G401 (cell line): ENCODE results near the gene PRPF38B. TPM values are rescaled to one million over a fixed set of nuclear protein-coding genes. Genes with fewer than 3 reads are reported as not detected.

Experiments used
- DNase-seq: peaks from one replicate; pipeline ENCODE4 v3.0.0-alpha.2; 2015; ENCODE audit warnings: low spot score
- in situ Hi-C: cut with HindIII; loops from 2 replicates; pipeline ENCODE4 v1.10.0; 2016; ENCODE audit warnings: low sequenced_read_pairs, mixed read lengths
- total RNA-seq: library from RNA; depleted of rRNA; stranded (reverse); fragments of >200 nt; shearing (Covaris generic); gene quantifications from 2 replicates; pipeline ENCODE4 v1.2.3, GENCODE V29; 2014; rRNA removed

PRPF38B gene
- total RNA-seq, 1 experiment from 2014 or later = 18.9 TPM

GRCh38 chr1:108749081-108749480, 57.0 kb downstream of the PRPF38B start:
- in situ Hi-C loops = no loop called here
- DNase-seq = no peak

GRCh38 chr1:108750476-108751181, 58.5 kb downstream of the PRPF38B start:
- DNase-seq = no peak
- in situ Hi-C loops = no loop called here

Other genes starting within 250 kb of the PRPF38B start
- gene NBPF6, start 242.0 kb upstream of the PRPF38B start, total RNA-seq = not detected in 2 replicates
- gene EEIG2, start 132.2 kb upstream of the PRPF38B start, total RNA-seq = 14.7 and 16.5 TPM in 2 replicates
- not detected in 2 replicates for gene HENMT1, start 31.2 kb upstream of the PRPF38B start, total RNA-seq
- not detected in 2 replicates for gene FNDC7, start 20.6 kb downstream of the PRPF38B start, total RNA-seq
- 21.6 and 37.2 TPM in 2 replicates for gene STXBP3, start 54.4 kb downstream of the PRPF38B start, total RNA-seq
- not detected in 2 replicates for gene AKNAD1, start 164.8 kb downstream of the PRPF38B start, total RNA-seq
- 28.2 and 29.3 TPM in 2 replicates for gene GPSM2, start 184.7 kb downstream of the PRPF38B start, total RNA-seq